ENCODE data around the gene OR52H1. TPM values are rescaled to one million over a fixed set of nuclear protein-coding genes. Genes with fewer than 3 reads are reported as not detected.

OR52H1 gene
- total RNA-seq, 4 donors from 2014 or later, result 0.38 TPM; not detected in 3

DNA sequence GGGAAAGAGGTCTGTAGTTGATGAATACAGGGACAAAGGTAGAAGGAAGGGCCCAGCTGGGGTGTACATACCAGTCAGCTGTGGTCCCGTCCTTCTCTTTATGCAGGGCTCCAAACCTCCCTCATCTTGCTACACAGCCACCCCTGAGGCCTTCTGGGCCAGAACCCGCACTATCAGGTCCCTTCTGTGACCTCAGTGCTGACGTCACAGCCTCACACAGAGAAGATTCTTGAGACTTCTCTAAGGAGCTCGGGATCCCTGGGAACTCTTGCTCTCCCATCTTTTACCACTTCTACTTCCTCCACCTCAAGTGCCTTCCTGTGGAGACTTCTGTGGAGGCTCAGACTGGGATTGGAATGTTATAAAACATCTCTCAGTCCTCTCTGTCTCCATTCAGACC is 38.5 kb downstream of the OR52H1 start, which contains the start of gene UBQLN3:
Gene UBQLN3, minus strand, starts transcription at position 155 of the 400 bp plus-strand sequence. CDS start 399 bp downstream, outside the sequence.
- no peaks in the 10 kb centered on the region for H3K4me1 ChIP-seq
- no peaks in the 10 kb centered on the region for H3K9me3 ChIP-seq
- no peaks in the 10 kb centered on the region for H3K36me3 ChIP-seq
- WGBS, 2 donors, result 65 to 78% methylated on average over 4 of the region's 4 CpGs
- no peaks in the 10 kb centered on the region for H3K27me3 ChIP-seq
- H3K27ac ChIP-seq, result no peak within 1 kb of the TSS
- DNase-seq, result no peak
- no peak within 1 kb of the TSS for H3K4me3 ChIP-seq
- intact Hi-C loops (cut with DNase I), result no loop called here
- no peak for TF ChIP-seq CTCF (IDR thresholded peaks at IDR 0.05)
- TF ChIP-seq POLR2A (IDR thresholded peaks at IDR 0.05), result no peak

DNA sequence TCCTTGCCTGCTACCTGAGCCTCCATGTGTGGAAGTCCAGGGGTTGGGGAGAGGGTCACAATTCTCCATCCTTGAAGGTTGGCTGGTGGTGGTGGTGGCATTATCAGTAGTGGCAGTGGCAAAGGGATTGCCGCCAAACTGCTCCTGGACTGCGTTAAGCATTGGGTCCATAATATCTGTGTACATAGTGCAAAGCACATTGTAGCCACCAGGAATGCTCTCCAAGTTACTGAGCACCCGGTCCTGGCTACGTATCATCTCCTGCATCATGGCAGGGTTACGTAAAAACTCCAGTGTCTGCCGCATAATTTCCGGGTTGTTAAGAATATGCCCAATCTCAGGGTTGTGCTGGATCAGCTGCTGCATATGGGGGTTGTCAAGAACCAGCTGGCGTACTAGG is 39.7 kb downstream of the OR52H1 start:
- H3K4me1 ChIP-seq, result no peaks in the 10 kb centered on the region
- no peak overlapping the region for H3K27ac ChIP-seq
- DNase-seq, result no peak
- no peaks in the 10 kb centered on the region for H3K27me3 ChIP-seq
- no peaks in the 10 kb centered on the region for H3K36me3 ChIP-seq
- intact Hi-C loops (cut with DNase I), result no loop called here
- no peak overlapping the region for H3K4me3 ChIP-seq
- no peaks in the 10 kb centered on the region for H3K9me3 ChIP-seq
- TF ChIP-seq CTCF (IDR thresholded peaks at IDR 0.05) (no peak), POLR2A (IDR thresholded peaks at IDR 0.05) (no peak)
- 81 to 84% methylated on average over 5 to 6 of the region's 8 CpGs for WGBS, 2 donors

GRCh38 chr11:5507933-5508305 is 40.4 kb downstream of the OR52H1 start:
- DNase-seq, result no peak
- H3K27ac ChIP-seq, result no peak overlapping the region
- no peaks in the 10 kb centered on the region for H3K27me3 ChIP-seq
- TF ChIP-seq CTCF (IDR thresholded peaks at IDR 0.05) (no peak), POLR2A (IDR thresholded peaks at IDR 0.05) (no peak)
- no peaks in the 10 kb centered on the region for H3K9me3 ChIP-seq
- WGBS, 2 donors, result 63 to 83% methylated on average over 3 to 4 of the region's 6 CpGs
- no peak overlapping the region for H3K4me3 ChIP-seq
- no peaks in the 10 kb centered on the region for H3K4me1 ChIP-seq
- no peaks in the 10 kb centered on the region for H3K36me3 ChIP-seq
- intact Hi-C loops (cut with DNase I), result no loop called here

GRCh38 chr11:5507177-5507932 is 41.0 kb downstream of the OR52H1 start:
- no peaks in the 10 kb centered on the region for H3K4me1 ChIP-seq
- TF ChIP-seq POLR2A (IDR thresholded peaks at IDR 0.05) (no peak), CTCF (IDR thresholded peaks at IDR 0.05) (no peak)
- 61 to 76% methylated on average over 3 to 9 of the region's 9 CpGs for WGBS, 2 donors
- no peaks in the 10 kb centered on the region for H3K27me3 ChIP-seq
- H3K4me3 ChIP-seq, result no peak overlapping the region
- DNase-seq, result no peak
- no peaks in the 10 kb centered on the region for H3K36me3 ChIP-seq
- H3K27ac ChIP-seq, result no peak overlapping the region
- no peaks in the 10 kb centered on the region for H3K9me3 ChIP-seq
- intact Hi-C loops (cut with DNase I), result no loop called here

- Histone ChIP-seq H3K4me1 (no peaks in the 10 kb centered on the region), H3K9me3 (no peaks in the 10 kb centered on the region), H3K4me3 (no peak overlapping the region), H3K27me3 (no peaks in the 10 kb centered on the region), H3K27ac (no peak overlapping the region), H3K36me3 (no peaks in the 10 kb centered on the region)
- no peak for DNase-seq
- 79 to 85% methylated on average over 9 of the region's 9 CpGs for whole genome bisulfite sequencing, 2 donors
- TF ChIP-seq POLR2A (IDR thresholded peaks at IDR 0.05) (no peak), CTCF (IDR thresholded peaks at IDR 0.05) (no peak)
- intact Hi-C loops (cut with DNase I), result no loop called here
Observed at GRCh38 chr11:5505363-5506048, 42.8 kb downstream of the OR52H1 start.
